Liver (tissue), 3 donors: Measurements from ENCODE around the gene BPGM.

Experiments
- ATF3 ChIP-seq: IDR thresholded peaks from 2 replicates; pipeline ENCODE4 v1.6.1; 2016; ENCODE audit warnings: antibody characterized with exemption
- CTCF ChIP-seq: fragments of 150-350 bp; IDR thresholded peaks from 2 replicates; pipeline ENCODE4 v1.5.1; 2017; ENCODE audit warnings: improper control_type of control experiment, low read depth, low read length; ENCODE audit not compliant: missing input control
- RAD21 ChIP-seq, 2 donors: IDR thresholded peaks; 2 replicates each; pipeline ENCODE4 v1.6.1; 2016; ENCODE audit warnings: antibody characterized with exemption in 2 of 2, mild to moderate bottlenecking in 2 of 2
- TAF1 ChIP-seq: conservative IDR thresholded peaks from 2 replicates; pipeline ENCODE4 v1.6.1; 2016; ENCODE audit warnings: antibody characterized with exemption, mild to moderate bottlenecking
- donor health status: healthy.
- donor health status: healthy.

GRCh38 chr7:134684165-134684564 is 37.5 kb downstream of the BPGM start:
- TF ChIP-seq TAF1 (no peak), RAD21 (IDR thresholded peaks at IDR 0.05) (no peak), ATF3 (no peak), CTCF (no peak)
